Activated CD8-positive, alpha-beta T cell treated with anti-CD3 and anti-CD28 coated beads for 36 hours (primary cell): ENCODE results near the gene DDR1. TPM values are rescaled to one million over a fixed set of nuclear protein-coding genes. Genes with fewer than 3 reads are reported as not detected.
"Not testable (repeated sequence)": the region's sequence is repeated elsewhere in the genome, so short reads cannot be mapped to it uniquely, and the experiment has no call there.

ENCODE experiments used
- ATAC-seq: fragments of 200-7000 bp; cut with Tn5 transposase; one replicate; pipeline ENCODE4 v1.10.0; 2021; ENCODE audit warnings: mild to moderate bottlenecking, moderate library complexity
- CTCF ChIA-PET: fragments of 350-600 bp; sonication (Branson Sonifier 250); formaldehyde crosslinking; loops from one replicate; lab custom pipeline; 2021; ENCODE audit warnings: antibody characterized with exemption; lab: Charles Lee
- POLR2A ChIA-PET: fragments of 350-600 bp; sonication (Branson Sonifier 250); formaldehyde crosslinking; loops from one replicate; lab custom pipeline; 2021; ENCODE audit warnings: antibody characterized with exemption; lab: Charles Lee
- DNase-seq: peaks from one replicate; pipeline ENCODE4 v3.0.0-alpha.2; 2020
- H3K27ac Mint-ChIP-seq: one replicate; pipeline ENCODE4 v1.8.0; 2021; ENCODE audit warnings: mild to moderate bottlenecking, mixed read lengths
- H3K27me3 Mint-ChIP-seq: one replicate; pipeline ENCODE4 v1.8.0; 2021; ENCODE audit warnings: mixed read lengths
- H3K36me3 Mint-ChIP-seq: one replicate; pipeline ENCODE4 v1.8.0; 2021; ENCODE audit warnings: low read depth, mixed read lengths
- H3K4me1 Mint-ChIP-seq: one replicate; pipeline ENCODE4 v1.8.0; 2021; ENCODE audit warnings: low read depth, mixed read lengths
- H3K4me3 Mint-ChIP-seq: one replicate; pipeline ENCODE4 v1.8.0; 2021; ENCODE audit warnings: mild to moderate bottlenecking, moderate library complexity, mixed read lengths
- H3K9me3 Mint-ChIP-seq: one replicate; pipeline ENCODE4 v1.8.0; 2021; ENCODE audit warnings: mixed read lengths
- intact Hi-C: fragments of 100-400 bp; cut with micrococcal nuclease; formaldehyde crosslinking; loops from one replicate; pipeline ENCODE4 v1.10.0; 2022
- total RNA-seq, 2 experiments: library from RNA; stranded (reverse); gene quantifications; one replicate each; pipeline ENCODE4 v1.2.3, GENCODE V29; 2021
- TF ChIP-seq, protein P1 (sequence below): fragments of 200-600 bp; IDR thresholded peaks from one replicate; pipeline ENCODE4 v1.8.0; 2022; ENCODE audit warnings: antibody characterized with exemption, mild to moderate bottlenecking

Gene DDR1
- total RNA-seq, 2 experiments from 2014 or later = 14.4 to 14.5 TPM

DNA sequence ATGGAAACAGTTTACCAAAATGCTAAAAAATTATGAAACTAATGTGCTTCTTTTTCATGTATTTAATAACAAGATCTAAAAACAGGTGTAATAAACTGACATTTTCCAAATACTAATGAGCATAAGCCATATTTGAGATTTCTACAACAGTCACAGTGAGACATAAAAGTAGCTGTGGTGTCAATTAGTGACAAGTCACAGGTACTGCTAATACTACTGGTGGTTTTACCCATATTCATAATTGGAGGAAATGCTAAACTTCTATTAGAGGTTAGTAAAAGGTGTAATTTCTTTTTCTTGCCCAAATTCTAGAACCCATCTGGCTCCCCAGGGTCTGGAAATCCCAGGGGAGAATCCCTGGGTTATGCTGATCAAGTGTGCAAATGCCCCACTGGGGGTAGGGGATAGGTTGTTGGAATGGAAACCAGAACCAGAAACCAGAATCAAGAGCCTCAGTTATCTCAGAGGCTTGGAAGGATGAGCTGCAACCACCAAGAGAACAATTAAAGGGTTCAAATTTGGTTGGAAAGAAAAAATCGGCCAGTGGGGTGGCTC, 16.6 kb downstream of the DDR1 start:
- DNase-seq (no peak), ATAC-seq (no peak)
- CTCF ChIA-PET = interaction anchor here (0.8 to 1.4 kb wide), 4 partner anchors 10 to 74 kb away, joined by 3 to 4 read pairs (median 4); partner anchors contain the start of gene VARS2
- no peaks in the 10 kb centered on the region for H3K27me3 Mint-ChIP-seq
- H3K36me3 Mint-ChIP-seq = peaks cover 4% of the 10 kb centered on the region
- peaks cover 9% of the 10 kb centered on the region for H3K4me1 Mint-ChIP-seq
- no peak overlapping the region for H3K4me3 Mint-ChIP-seq
- POLR2A ChIA-PET = no interaction called here
- TF ChIP-seq, protein P1, sequence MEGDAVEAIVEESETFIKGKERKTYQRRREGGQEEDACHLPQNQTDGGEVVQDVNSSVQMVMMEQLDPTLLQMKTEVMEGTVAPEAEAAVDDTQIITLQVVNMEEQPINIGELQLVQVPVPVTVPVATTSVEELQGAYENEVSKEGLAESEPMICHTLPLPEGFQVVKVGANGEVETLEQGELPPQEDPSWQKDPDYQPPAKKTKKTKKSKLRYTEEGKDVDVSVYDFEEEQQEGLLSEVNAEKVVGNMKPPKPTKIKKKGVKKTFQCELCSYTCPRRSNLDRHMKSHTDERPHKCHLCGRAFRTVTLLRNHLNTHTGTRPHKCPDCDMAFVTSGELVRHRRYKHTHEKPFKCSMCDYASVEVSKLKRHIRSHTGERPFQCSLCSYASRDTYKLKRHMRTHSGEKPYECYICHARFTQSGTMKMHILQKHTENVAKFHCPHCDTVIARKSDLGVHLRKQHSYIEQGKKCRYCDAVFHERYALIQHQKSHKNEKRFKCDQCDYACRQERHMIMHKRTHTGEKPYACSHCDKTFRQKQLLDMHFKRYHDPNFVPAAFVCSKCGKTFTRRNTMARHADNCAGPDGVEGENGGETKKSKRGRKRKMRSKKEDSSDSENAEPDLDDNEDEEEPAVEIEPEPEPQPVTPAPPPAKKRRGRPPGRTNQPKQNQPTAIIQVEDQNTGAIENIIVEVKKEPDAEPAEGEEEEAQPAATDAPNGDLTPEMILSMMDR = no peak
- no peak overlapping the region for H3K27ac Mint-ChIP-seq
- no peaks in the 10 kb centered on the region for H3K9me3 Mint-ChIP-seq
- intact Hi-C loops = no loop called here

DNA sequence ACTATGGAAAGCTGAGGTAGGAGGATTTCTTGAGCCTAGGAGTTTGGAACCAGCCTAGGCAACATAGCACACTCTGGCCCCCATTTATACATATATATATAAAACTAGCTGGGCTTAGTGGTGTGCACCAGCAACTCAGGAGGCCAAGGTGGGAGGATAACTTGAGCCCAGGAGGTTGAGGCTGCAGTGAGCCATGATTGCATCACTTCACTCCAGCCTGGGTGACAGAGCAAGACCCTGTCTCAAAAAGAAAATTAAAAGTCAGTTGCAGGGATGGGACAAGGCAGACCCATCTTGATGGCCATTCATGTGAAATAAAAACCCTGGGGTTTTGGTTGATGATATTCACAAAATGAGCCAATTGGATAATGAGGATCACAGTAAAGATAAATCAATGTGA, 17.1 kb downstream of the DDR1 start:
- H3K27ac Mint-ChIP-seq = no peak overlapping the region
- intact Hi-C loops = no loop called here
- H3K27me3 Mint-ChIP-seq = no peaks in the 10 kb centered on the region

DNA sequence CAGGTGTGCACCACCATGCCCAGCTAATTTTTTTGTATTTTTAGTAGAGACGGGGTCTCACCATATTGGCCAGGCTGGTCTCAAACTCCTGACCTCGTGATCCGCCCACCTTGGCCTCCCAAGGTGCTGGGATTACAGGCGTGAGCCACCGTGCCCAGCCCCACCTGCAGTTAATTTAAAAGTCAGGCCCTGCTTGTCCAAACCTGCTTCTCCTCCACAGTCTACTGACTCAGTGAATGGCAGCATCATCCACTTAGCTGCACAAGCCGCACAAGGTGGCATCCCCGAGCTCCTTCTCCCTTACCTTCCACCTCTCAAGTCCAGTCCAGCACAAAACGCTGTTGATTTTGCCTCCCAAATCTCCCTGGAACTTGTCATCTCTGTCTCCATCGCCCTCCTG, 17.9 kb downstream of the DDR1 start:
- ChIA-PET POLR2A (interaction anchor here (0.6 to 2.2 kb wide), 2 partner anchors 10 to 13 kb away, joined by 3 to 5 read pairs; no protein-coding TSS in a partner anchor), CTCF (interaction anchor here (1.0 to 1.4 kb wide), 4 partner anchors 13 to 166 kb away, joined by 3 to 4 read pairs (median 4); no protein-coding TSS in a partner anchor)
- H3K36me3 Mint-ChIP-seq, H3K9me3 Mint-ChIP-seq, H3K27ac Mint-ChIP-seq, H3K27me3 Mint-ChIP-seq, DNase-seq, intact Hi-C loops, H3K4me3 Mint-ChIP-seq, ATAC-seq: not testable (repeated sequence)
- H3K4me1 Mint-ChIP-seq = peaks cover 10% of the 10 kb centered on the region

More for the DNA sequence above, 17.1 kb downstream of the DDR1 start:
- POLR2A ChIA-PET = no interaction called here
- DNase-seq (no peak), ATAC-seq (no peak)
- CTCF ChIA-PET = interaction anchor here (0.8 to 1.4 kb wide), 5 partner anchors 10 to 74 kb away, joined by 3 to 4 read pairs (median 4); partner anchors contain the start of gene VARS2
- TF ChIP-seq, protein P1 = no peak
- Mint-ChIP-seq H3K36me3 (peaks cover 4% of the 10 kb centered on the region), H3K4me3 (no peak overlapping the region), H3K4me1 (peaks cover 9% of the 10 kb centered on the region), H3K9me3 (no peaks in the 10 kb centered on the region)

DNA sequence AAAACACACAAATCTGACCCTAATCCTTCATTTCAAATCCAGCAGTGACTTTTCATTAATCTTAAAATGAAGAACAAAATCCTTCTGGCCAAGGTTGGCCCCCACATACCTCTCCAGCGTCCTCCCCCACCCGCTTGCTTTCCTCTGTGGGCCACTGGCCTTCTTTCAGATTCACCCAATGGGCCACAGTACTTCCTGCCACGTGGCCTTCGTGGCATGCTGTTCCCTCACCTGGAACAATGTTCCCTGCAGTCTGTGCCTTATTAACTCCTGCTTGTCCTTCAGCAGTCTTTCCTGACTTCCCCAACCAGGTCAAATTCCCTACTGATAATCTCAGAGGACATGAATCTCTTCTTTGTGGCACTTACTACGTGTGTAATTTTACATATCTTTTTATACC, 18.4 kb downstream of the DDR1 start:
- intact Hi-C loops = no loop called here
- POLR2A ChIA-PET = interaction anchor here (2.2 kb wide), 1 partner anchor 14 kb away, joined by 5 read pairs; no protein-coding TSS in a partner anchor

DNA sequence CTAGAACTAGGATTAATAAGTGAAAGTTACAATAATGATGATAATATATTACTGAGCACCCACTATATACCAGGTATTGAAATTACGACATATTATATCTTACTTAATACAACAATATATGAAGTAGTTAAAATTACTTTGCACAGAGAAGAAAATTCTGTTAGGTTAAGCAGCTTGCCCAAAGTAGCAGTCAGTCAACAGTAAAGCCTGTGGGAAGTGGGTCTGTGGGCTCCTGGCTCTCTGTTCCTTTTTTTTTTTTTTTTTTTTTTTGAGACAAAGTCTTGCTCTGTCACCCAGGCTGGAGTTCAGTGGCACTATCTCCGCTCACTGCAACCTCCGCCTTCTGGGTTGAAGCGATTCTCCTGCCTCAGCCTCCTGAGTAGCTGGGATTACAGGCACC, 18.9 kb downstream of the DDR1 start:
- ChIA-PET CTCF (interaction anchor here (1.0 to 1.4 kb wide), 3 partner anchors 165 to 184 kb away, joined by 3 to 4 read pairs (median 3); no protein-coding TSS in a partner anchor), POLR2A (interaction anchor here (2.2 kb wide), 1 partner anchor 14 kb away, joined by 5 read pairs; no protein-coding TSS in a partner anchor)
- no peak for DNase-seq
- intact Hi-C loops = no loop called here
- Mint-ChIP-seq H3K9me3 (no peaks in the 10 kb centered on the region), H3K36me3 (peaks cover 4% of the 10 kb centered on the region), H3K4me3 (no peak overlapping the region), H3K27me3 (no peaks in the 10 kb centered on the region), H3K27ac (no peak overlapping the region), H3K4me1 (peaks cover 12% of the 10 kb centered on the region)
- no peak for ATAC-seq
- TF ChIP-seq, protein P1 = no peak

More for the DNA sequence above, 18.4 kb downstream of the DDR1 start:
- peaks cover 4% of the 10 kb centered on the region for H3K36me3 Mint-ChIP-seq
- H3K27ac Mint-ChIP-seq = no peak overlapping the region
- DNase-seq (no peak), ATAC-seq (no peak)
- H3K9me3 Mint-ChIP-seq = no peaks in the 10 kb centered on the region
- CTCF ChIA-PET = interaction anchor here (1.4 kb wide), 1 partner anchor 166 kb away, joined by 4 read pairs; no protein-coding TSS in a partner anchor
- H3K4me1 Mint-ChIP-seq = peaks cover 12% of the 10 kb centered on the region
- no peaks in the 10 kb centered on the region for H3K27me3 Mint-ChIP-seq
- H3K4me3 Mint-ChIP-seq = no peak overlapping the region
- TF ChIP-seq, protein P1 = no peak

DNA sequence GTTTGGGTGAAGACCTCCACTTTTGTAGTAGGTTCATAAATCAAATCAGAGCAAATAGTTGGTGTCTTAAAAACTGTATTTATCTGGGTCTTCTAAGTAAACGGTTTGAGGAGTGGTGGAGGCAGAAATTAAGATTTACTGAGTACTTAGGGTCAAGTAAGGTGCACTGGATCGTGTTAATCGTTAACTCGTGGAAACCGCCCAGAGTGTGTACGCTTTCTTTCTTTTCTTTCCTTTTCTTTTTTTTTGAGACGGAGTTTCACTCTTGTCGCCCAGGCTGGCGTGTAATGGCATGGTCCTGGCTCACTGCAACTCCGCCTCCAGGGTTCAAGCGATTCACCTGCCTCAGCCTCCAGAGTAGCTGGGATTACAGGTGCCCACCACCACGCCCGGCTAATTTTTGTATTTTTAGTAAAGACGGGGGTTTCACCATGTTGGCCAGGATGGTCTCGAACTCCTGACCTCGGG, 23.0 kb downstream of the DDR1 start:
- ATAC-seq, H3K27me3 Mint-ChIP-seq, DNase-seq, H3K9me3 Mint-ChIP-seq, intact Hi-C loops: not testable (repeated sequence)
- H3K27ac Mint-ChIP-seq = peak overlapping the region; percentile 84
- peak overlapping the region; percentile 91 for H3K4me3 Mint-ChIP-seq
- ChIA-PET CTCF (interaction anchor here (0.6 to 3.3 kb wide), 14 partner anchors 9 to 228 kb away, joined by 3 to 13 read pairs (median 4); no protein-coding TSS in a partner anchor), POLR2A (interaction anchor here (1.0 to 1.4 kb wide), 3 partner anchors 48 to 135 kb away, joined by 3 to 5 read pairs (median 4); no protein-coding TSS in a partner anchor)
- peaks cover 22% of the 10 kb centered on the region for H3K4me1 Mint-ChIP-seq
- peaks cover 13% of the 10 kb centered on the region for H3K36me3 Mint-ChIP-seq
